ENCODE measurements around the gene RGS12. TPM values are rescaled to one million over a fixed set of nuclear protein-coding genes. Genes with fewer than 3 reads are reported as not detected.

RGS12 gene
- total RNA-seq, 1 experiment from 2014 or later = 36.0 TPM

- POLR2A ChIA-PET = interaction anchor here (1.6 kb wide), 1 partner anchor 10 kb away, joined by 4 read pairs; no protein-coding TSS in a partner anchor
- DNase-seq (ENCODE audit: unreplicated experiment) = no peak
- peak overlapping the region; percentile 69 for H3K27ac Mint-ChIP-seq (ENCODE audit: low read depth, unreplicated experiment)
- peak overlapping the region; percentile 50 for H3K4me3 Mint-ChIP-seq (ENCODE audit: unreplicated experiment)
- H3K4me1 Mint-ChIP-seq (ENCODE audit: insufficient read depth, unreplicated experiment) = peaks cover 21% of the 10 kb centered on the region
- CTCF ChIA-PET = no interaction called here
- BruUV-seq (replicated peaks) = no TSS peak
- no peaks in the 10 kb centered on the region for H3K27me3 Mint-ChIP-seq (ENCODE audit: insufficient read depth, unreplicated experiment)
- no peaks in the 10 kb centered on the region for H3K36me3 Mint-ChIP-seq (ENCODE audit: insufficient read depth, unreplicated experiment)
- H3K9me3 Mint-ChIP-seq (ENCODE audit: unreplicated experiment) = no peaks in the 10 kb centered on the region
- intact Hi-C loops (cut with micrococcal nuclease) = no loop called here
- no peak for TF ChIP-seq CTCF (IDR thresholded peaks at IDR 0.05; ENCODE audit: unreplicated experiment)
Observed at GRCh38 chr4:3286335-3287175, 6.3 kb upstream of the RGS12 start.

GRCh38 chr4:3287271-3287971 lies 5.4 kb upstream of the RGS12 start:
- intact Hi-C loops (cut with micrococcal nuclease) = no loop called here
- H3K4me1 Mint-ChIP-seq (ENCODE audit: insufficient read depth, unreplicated experiment) = peaks cover 26% of the 10 kb centered on the region
- BruUV-seq (replicated peaks) = no TSS peak
- no peaks in the 10 kb centered on the region for H3K27me3 Mint-ChIP-seq (ENCODE audit: insufficient read depth, unreplicated experiment)
- no peak overlapping the region for H3K27ac Mint-ChIP-seq (ENCODE audit: low read depth, unreplicated experiment)
- POLR2A ChIA-PET = interaction anchor here (1.6 kb wide), 1 partner anchor 10 kb away, joined by 4 read pairs; no protein-coding TSS in a partner anchor
- H3K4me3 Mint-ChIP-seq (ENCODE audit: unreplicated experiment) = no peak overlapping the region
- TF ChIP-seq CTCF (IDR thresholded peaks at IDR 0.05; ENCODE audit: unreplicated experiment) = no peak
- no peaks in the 10 kb centered on the region for H3K36me3 Mint-ChIP-seq (ENCODE audit: insufficient read depth, unreplicated experiment)
- no peak for DNase-seq (ENCODE audit: unreplicated experiment)
- no peaks in the 10 kb centered on the region for H3K9me3 Mint-ChIP-seq (ENCODE audit: unreplicated experiment)
- CTCF ChIA-PET = no interaction called here

GRCh38 chr4:3287972-3288570 lies 4.8 kb upstream of the RGS12 start:
- intact Hi-C loops (cut with micrococcal nuclease) = no loop called here
- no peak for TF ChIP-seq CTCF (IDR thresholded peaks at IDR 0.05; ENCODE audit: unreplicated experiment)
- H3K27ac Mint-ChIP-seq (ENCODE audit: low read depth, unreplicated experiment) = no peak overlapping the region
- ChIA-PET POLR2A (no interaction called here), CTCF (interaction anchor here (0.5 kb wide), 1 partner anchor 16 kb away, joined by 3 read pairs; no protein-coding TSS in a partner anchor)
- BruUV-seq (replicated peaks) = no TSS peak
- no peaks in the 10 kb centered on the region for H3K27me3 Mint-ChIP-seq (ENCODE audit: insufficient read depth, unreplicated experiment)
- no peak overlapping the region for H3K4me3 Mint-ChIP-seq (ENCODE audit: unreplicated experiment)
- H3K36me3 Mint-ChIP-seq (ENCODE audit: insufficient read depth, unreplicated experiment) = no peaks in the 10 kb centered on the region
- DNase-seq (ENCODE audit: unreplicated experiment) = no peak
- H3K9me3 Mint-ChIP-seq (ENCODE audit: unreplicated experiment) = no peaks in the 10 kb centered on the region
- H3K4me1 Mint-ChIP-seq (ENCODE audit: insufficient read depth, unreplicated experiment) = peaks cover 20% of the 10 kb centered on the region

- TF ChIP-seq CTCF (IDR thresholded peaks at IDR 0.05; ENCODE audit: unreplicated experiment) = no peak
- ChIA-PET POLR2A (no interaction called here), CTCF (interaction anchor here (0.5 kb wide), 1 partner anchor 17 kb away, joined by 3 read pairs; no protein-coding TSS in a partner anchor)
- Mint-ChIP-seq H3K9me3 (ENCODE audit: unreplicated experiment) (no peaks in the 10 kb centered on the region), H3K4me3 (ENCODE audit: unreplicated experiment) (no peak overlapping the region), H3K36me3 (ENCODE audit: insufficient read depth, unreplicated experiment) (no peaks in the 10 kb centered on the region), H3K27me3 (ENCODE audit: insufficient read depth, unreplicated experiment) (no peaks in the 10 kb centered on the region), H3K27ac (ENCODE audit: low read depth, unreplicated experiment) (no peak overlapping the region), H3K4me1 (ENCODE audit: insufficient read depth, unreplicated experiment) (peaks cover 22% of the 10 kb centered on the region)
- DNase-seq (ENCODE audit: unreplicated experiment) = no peak
- BruUV-seq (replicated peaks) = no TSS peak
- intact Hi-C loops (cut with micrococcal nuclease) = no loop called here
Observed at GRCh38 chr4:3288571-3289094, 4.2 kb upstream of the RGS12 start.

All from MCF 10A (cell line).